Right atrium auricular region (tissue), 2 donors: ENCODE measurements around the gene RAI1. TPM values are rescaled to one million over a fixed set of nuclear protein-coding genes. Genes with fewer than 3 reads are reported as not detected.
A peak's percentile ranks its signal among the peaks of the same experiment; 100 is the strongest.

Source experiments
- DNase-seq: peaks from one replicate; pipeline ENCODE4 v3.0.0-alpha.2; 2019; ENCODE audit warnings: low spot score
- H3K27ac ChIP-seq, 2 donors: fragments of 200-600 bp; sonication (generic); 1 replicate in 1 of 2; 2 replicates in 1 of 2; pipeline ENCODE4 v1.5.1; 2016 to 2019
- H3K27me3 ChIP-seq, 2 donors: fragments of 200-600 bp; sonication (generic); one replicate each; pipeline versions ENCODE4 v1.5.1 to v1.6.0; 2017 to 2019
- H3K36me3 ChIP-seq: fragments of 200-600 bp; sonication (generic); one replicate; pipeline ENCODE4 v1.5.1; 2016
- H3K4me1 ChIP-seq, 2 donors: fragments of 200-600 bp; sonication (generic); one replicate each; pipeline versions ENCODE4 v1.5.1 to v1.6.0; 2017 to 2019
- H3K4me3 ChIP-seq, 2 donors: fragments of 200-600 bp; sonication (generic); 1 replicate in 1 of 2; 2 replicates in 1 of 2; pipeline ENCODE4 v1.5.1; 2017 to 2019; ENCODE audit warnings: mild to moderate bottlenecking in 1 of 2, moderate library complexity in 1 of 2
- H3K9me3 ChIP-seq, 2 donors: fragments of 200-600 bp; sonication (generic); one replicate each; pipeline ENCODE4 v1.5.1; 2019
- CTCF ChIP-seq, 2 donors: fragments of 200-600 bp; sonication (generic); IDR thresholded peaks; one replicate each; pipeline ENCODE4 v1.5.1; 2019; ENCODE audit warnings: antibody characterized with exemption in 2 of 2
- total RNA-seq, 2 donors: library from RNA; depleted of rRNA; stranded (reverse); fragments of >200 nt; gene quantifications; one replicate each; pipeline ENCODE4 v1.1.0, GENCODE V29; 2016

RAI1 gene
- total RNA-seq, 2 donors from 2014 or later, result 23.8 to 24.9 TPM

GRCh38 chr17:17782523-17783115, 101.4 kb downstream of the RAI1 start:
- Histone ChIP-seq H3K4me1 (peaks cover 0 to 94% of the 10 kb centered on the region in 2 donors), H3K27ac (peak overlapping the region; percentile 89 to 97), H3K9me3 (no peaks in the 10 kb centered on the region), H3K4me3 (peak overlapping the region; percentile 46 to 67), H3K36me3 (no peaks in the 10 kb centered on the region), H3K27me3 (no peaks in the 10 kb centered on the region)
- no peak for DNase-seq
- no peak for TF ChIP-seq CTCF (IDR thresholded peaks at IDR 0.05)

DNA sequence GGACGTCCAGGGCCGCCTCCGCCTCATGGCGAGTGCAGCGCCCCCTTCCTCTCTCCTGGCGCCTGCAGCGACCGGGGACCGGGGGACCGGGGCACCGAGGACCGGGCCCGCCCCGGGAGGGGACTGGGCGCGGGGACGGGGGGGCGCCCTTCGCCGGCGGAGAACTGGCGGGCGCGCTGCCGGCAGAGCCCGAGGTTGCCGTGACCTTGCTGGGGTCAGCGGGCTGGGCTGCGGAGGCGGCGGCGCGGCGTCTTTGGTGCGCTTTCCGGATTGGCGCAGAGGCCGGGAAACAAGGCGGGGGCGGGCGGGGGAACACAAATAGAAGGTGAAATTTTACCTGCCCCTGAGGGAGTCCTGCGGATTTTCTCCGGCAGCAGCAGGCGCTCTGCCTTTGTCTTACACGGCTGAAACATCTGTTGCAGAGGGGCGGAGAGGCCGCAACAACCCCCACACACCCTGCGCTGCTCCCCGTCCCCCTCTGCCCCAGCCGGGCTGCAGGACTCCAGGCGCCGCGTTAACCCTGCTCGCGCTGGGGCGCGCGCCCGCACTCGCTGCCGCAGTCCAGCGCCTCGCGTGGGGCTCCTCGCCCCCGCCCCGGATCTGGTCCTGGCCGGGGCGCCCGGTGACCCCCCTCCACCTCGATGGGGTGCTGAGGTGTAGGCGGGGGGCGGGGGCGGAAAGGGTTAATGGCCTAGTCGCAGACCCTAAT, 102.0 kb downstream of the RAI1 start:
- peaks cover 0 to 88% of the 10 kb centered on the region in 2 donors for H3K4me1 ChIP-seq
- DNase-seq, result no peak
- peak overlapping the region; percentile 89 to 97 for H3K27ac ChIP-seq
- H3K27me3 ChIP-seq, result no peaks in the 10 kb centered on the region
- no peaks in the 10 kb centered on the region for H3K36me3 ChIP-seq
- peak overlapping the region; percentile 46 to 67 for H3K4me3 ChIP-seq
- peak in 1 of 2 donors; percentile 59 for TF ChIP-seq CTCF (IDR thresholded peaks at IDR 0.05)
- H3K9me3 ChIP-seq, result no peaks in the 10 kb centered on the region

- peak overlapping the region; percentile 46 to 67 for H3K4me3 ChIP-seq
- peaks cover 0 to 82% of the 10 kb centered on the region in 2 donors for H3K4me1 ChIP-seq
- H3K27ac ChIP-seq, result peak overlapping the region; percentile 89 to 97
- DNase-seq, result no peak
- H3K9me3 ChIP-seq, result no peaks in the 10 kb centered on the region
- no peak for TF ChIP-seq CTCF (IDR thresholded peaks at IDR 0.05)
- H3K27me3 ChIP-seq, result no peaks in the 10 kb centered on the region
- no peaks in the 10 kb centered on the region for H3K36me3 ChIP-seq
Measured at GRCh38 chr17:17783825-17784656, 102.8 kb downstream of the RAI1 start.

- no peaks in the 10 kb centered on the region for H3K27me3 ChIP-seq
- H3K4me3 ChIP-seq, result peak overlapping the region in 1 of 2 donors; percentile 67
- no peak for DNase-seq
- no peaks in the 10 kb centered on the region for H3K36me3 ChIP-seq
- peaks cover 0 to 83% of the 10 kb centered on the region in 2 donors for H3K4me1 ChIP-seq
- H3K9me3 ChIP-seq, result no peaks in the 10 kb centered on the region
- TF ChIP-seq CTCF (IDR thresholded peaks at IDR 0.05), result no peak
- peak overlapping the region; percentile 89 to 97 for H3K27ac ChIP-seq
Measured at GRCh38 chr17:17784657-17785267, 103.5 kb downstream of the RAI1 start.

DNA sequence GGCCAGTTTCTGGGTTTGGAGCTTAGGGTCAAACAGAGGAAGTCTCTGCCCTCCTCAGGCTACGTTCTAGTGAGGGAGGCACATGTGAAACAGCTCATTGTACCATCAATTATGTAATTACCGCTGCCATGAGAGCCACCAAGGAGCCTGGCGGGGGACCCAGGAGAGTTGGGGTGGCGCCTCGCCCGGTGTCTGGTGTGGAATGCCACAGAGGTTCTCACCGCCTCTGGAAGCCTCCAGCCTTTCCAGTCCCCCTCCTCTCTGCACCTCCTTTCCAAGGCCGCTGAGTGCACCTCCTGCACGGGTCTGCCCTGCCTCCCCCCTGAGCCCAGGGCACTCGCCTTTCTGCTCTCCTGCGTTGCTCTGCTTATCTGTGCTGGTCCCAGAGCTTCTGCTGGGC, 104.1 kb downstream of the RAI1 start:
- no peaks in the 10 kb centered on the region for H3K9me3 ChIP-seq
- DNase-seq, result no peak
- no peak overlapping the region for H3K4me3 ChIP-seq
- H3K27me3 ChIP-seq, result no peaks in the 10 kb centered on the region
- H3K36me3 ChIP-seq, result no peaks in the 10 kb centered on the region
- peaks cover 0 to 84% of the 10 kb centered on the region in 2 donors for H3K4me1 ChIP-seq
- peak overlapping the region; percentile 12 to 97 for H3K27ac ChIP-seq
- TF ChIP-seq CTCF (IDR thresholded peaks at IDR 0.05), result no peak
